ENCODE results near the gene CCDC88C.
A peak's percentile ranks its signal among the peaks of the same experiment; 100 is the strongest.

Gene CCDC88C

DNA sequence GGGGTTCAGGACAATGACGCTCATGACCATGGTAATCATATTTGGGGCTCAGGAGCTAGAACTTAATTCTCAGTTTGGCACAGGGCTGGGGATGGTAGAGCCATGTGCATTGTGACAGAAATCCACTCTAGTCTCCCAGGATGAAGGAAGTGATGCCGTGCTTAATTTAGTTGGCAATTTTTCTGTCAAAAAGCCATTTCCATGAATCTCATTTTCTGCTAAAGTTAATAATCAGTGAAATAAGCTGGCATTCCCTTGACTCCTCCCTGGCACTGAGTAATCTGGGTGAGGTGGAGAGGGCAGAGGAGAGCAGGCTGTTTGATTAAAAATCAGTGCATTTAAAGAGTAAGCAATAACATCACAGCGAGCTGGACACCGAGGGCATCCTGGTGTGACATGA lies 128.2 kb downstream of the CCDC88C start:
- DNase-seq (ENCODE audit: low read depth, low spot score) = no peak

DNA sequence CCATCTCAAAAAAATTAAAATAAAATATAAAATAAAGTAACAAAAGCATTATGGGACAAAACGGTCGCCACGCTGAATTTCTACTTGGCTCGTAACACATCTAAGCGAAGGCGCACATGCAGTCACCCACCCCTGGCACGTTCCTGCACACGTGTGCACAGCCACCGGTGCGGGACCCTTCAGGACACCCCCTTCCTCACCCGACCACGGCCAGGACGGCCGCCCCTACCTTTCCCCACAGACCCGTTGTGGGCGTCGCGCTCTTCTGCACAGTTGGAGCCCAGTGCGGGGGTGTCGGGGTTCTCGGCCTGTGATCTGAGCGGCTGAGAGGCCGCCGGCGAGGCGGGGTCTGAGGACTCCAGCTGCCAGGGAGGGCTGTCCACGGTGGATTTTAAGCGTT lies 128.7 kb downstream of the CCDC88C start:
- no peak for DNase-seq (ENCODE audit: low read depth, low spot score)

DNA sequence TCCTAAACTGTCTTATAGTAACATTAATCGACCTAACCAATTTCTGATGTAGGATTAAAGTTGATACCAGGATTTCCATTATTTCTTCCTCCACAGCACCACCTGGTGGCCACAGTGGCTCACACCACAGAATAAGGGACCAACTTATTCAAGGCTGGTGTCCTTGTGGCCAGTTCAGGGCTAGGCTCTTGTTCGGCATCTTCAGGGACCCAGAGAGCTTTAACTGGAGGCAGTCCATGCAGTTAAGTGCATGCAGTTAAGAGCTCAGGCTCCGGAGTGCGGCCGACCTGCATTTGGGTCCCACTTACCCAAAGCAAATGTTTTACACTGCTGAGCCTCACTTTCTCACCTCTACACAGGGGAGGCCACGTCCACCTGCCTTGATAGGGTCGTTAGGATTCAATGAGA lies 131.1 kb downstream of the CCDC88C start:
- peak; percentile 83 for DNase-seq (ENCODE audit: low read depth, low spot score)

DNA sequence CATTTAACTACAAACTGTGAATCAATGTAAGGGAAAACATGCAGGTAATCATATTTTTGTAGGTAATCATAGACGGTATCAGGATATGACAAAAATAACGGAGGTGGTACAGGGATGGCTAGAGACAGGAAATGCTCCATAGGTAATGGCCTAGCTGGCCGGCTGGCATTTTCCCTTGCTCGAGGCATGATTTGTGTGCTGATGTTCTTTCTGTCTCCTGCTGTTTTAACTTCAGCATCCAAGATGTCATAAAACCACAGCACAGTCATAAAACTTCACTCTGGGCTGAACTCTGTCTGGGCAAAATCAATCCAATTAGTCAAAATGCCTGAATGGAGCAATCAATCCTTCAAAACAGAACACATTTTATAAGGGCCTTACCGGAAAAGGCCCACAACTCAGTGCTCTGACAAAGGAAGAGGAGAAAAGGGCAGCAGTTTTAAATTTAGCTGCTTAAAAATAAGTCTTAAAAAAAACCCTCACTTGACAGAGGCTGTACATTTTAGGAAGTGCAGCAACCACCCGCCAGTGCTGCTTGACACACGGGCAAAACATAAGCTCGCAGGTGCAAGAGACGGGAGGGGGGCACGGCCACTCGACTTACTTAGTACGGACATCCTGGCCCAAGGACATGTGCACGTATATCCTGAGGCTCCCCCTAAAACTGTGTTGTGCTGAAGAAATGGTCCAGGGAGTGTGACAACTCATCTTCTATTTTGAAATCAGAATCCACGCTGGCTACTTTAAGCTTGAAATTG lies 132.7 kb downstream of the CCDC88C start:
- DNase-seq (ENCODE audit: low read depth, low spot score) = no peak

DNA sequence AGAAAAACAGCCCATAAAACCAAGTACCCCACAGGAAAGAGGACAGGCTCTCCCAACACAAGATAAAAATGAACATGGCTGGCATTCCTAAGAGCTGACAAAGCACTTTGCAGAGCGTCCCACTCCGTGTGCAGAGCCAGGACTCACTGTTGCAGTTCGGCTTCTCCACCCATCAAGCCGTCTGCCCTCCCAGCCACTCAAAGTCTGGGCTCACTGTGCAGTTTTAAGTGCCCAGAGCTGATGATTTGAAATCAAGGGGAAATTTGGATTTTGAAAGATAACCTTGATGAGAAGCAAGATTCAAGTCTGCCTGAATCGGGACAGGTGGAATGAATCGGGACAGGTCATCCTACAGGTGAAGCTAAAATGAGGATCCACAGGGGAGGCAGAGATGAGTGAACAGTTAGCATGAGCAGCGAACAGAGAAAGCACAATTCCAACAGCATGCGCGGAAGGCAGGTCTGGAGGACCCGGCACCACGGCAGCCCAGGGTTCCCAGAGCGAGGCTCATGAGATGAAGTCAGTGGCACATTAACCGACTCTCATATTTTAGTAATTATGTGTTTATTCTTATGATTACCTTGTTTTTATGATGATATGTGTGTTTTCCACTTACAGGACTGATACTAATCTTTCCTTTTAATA lies 133.4 kb downstream of the CCDC88C start:
- DNase-seq (ENCODE audit: low read depth, low spot score) = peak; percentile 81

DNA sequence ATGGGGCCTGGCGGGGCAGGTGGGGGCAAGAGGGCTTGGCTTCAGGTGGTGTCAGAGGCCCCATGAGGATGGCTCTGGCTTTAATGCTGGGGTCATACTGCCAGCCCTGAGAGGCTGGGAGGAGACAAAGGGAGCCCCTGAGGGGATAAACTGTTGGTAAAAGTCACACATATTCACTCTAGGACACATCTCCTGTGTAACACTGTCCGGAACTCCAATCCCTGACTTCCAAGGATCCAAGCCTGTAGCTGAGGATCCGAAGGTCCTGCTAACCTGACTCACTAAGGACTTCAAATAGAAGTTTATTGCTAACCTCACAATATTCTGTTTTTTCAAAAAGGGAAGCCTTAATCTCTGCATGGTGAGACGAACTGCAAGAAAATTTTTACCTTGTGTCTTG lies 134.0 kb downstream of the CCDC88C start:
- DNase-seq (ENCODE audit: low read depth, low spot score) = no peak

DNA sequence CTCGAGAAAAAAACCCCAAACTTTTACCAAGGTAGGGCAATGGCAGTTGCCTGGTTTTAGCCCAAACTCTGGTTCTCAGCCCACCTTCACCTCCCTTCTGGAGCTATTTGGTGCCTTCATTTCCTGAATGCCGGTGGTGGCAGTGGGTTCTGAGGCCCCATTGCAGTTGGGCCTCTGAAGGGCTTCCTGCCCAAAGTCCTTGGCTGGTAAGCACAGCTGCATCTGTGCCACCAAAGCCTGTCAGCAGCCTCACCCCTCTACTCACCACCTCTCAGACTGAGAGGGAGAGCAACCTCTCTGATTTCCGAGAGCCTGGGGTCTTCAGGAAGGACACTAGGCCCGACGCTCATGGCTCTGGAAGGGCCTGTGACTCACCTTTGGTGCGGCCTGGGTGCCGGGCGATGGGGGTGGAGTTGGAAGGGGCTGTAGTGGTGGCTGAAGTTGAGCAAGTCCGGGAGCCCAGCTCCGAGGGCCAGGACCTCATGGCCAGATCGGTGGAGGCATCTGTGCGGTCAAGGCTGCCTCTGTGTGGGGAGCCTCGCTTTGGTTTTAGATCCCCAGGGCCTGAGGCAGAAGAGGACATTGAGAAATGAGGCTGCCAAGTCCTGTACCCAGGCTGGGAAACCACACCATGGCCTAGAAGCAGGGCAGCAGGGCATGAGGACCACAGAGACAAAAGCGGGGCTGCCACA lies 134.5 kb downstream of the CCDC88C start:
- DNase-seq (ENCODE audit: low read depth, low spot score) = no peak

DNA sequence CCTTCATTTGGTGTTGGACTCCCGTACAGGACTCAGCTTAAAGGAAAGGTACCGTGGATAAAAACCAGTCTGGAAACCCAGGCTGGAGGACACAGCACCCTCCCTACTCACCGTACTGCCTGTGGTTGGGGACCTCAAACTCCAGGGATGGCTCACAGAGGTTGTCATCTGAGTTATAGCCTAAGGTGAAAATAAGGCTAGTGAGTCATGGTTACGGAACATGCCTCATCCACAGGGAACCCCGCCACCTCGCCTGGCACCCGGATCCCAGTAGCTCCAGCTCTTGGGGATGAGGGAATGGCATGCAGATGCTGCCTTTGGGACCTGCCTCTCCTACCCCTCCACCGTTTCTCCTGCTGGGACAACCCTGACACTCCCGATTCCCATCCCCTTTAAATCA lies 136.3 kb downstream of the CCDC88C start:
- no peak for DNase-seq (ENCODE audit: low read depth, low spot score)

DNA sequence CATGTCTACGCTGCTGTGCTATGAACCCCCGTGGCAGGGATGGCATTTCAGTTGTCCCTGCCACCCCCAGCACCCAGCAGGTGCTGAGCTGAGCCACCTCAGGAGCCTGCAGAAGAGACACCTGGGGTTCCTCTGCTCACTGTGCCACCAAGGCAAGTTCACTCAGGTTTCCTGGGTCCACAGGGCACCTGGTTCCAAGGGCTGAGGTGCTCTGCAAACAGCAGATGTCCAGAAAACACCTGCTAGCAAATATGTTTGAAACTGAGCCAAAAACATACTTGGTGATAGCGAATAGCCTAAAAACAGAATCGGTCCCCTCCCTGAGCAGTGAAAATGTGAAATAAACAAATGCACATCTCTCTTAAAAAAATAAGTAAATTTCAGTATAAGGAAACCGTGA lies 137.5 kb downstream of the CCDC88C start:
- DNase-seq (ENCODE audit: low read depth, low spot score) = no peak

DNA sequence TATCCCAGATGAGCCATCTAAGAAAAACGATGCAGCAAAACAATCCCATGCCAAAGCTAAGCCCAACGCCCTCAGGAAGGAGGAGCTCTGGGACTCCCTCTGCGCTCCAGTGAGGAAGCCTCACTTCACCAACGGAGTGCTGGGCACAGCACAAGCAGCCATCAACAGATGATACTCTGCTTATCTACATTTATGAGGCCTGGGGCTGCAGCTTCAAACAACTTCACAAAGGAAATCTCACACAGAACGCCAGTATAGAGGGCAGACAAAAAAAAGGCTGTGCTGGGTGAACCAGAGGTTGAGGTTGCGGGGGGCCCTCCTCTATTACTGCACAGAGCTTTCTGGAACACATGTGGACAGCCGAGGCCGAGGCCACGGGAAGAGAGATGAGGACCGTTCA lies 138.3 kb downstream of the CCDC88C start:
- no peak for DNase-seq (ENCODE audit: low read depth, low spot score)

DNA sequence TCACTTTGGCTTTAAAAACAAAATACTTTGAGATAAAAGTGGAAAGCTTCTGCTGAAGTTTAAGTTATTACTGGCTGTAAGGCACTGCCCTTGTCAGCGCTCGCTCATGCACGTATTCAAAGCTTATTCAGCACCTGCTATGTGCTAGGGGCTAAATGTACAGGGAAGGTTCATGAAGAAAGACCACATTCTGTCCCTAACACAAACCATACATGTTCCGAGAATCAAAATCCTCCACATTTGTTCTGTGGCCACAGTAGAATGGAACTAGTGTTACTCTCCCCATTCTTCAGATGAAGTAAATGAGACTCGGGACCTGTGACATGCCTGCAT lies 139.3 kb downstream of the CCDC88C start:
- no peak for DNase-seq (ENCODE audit: low read depth, low spot score)

DNA sequence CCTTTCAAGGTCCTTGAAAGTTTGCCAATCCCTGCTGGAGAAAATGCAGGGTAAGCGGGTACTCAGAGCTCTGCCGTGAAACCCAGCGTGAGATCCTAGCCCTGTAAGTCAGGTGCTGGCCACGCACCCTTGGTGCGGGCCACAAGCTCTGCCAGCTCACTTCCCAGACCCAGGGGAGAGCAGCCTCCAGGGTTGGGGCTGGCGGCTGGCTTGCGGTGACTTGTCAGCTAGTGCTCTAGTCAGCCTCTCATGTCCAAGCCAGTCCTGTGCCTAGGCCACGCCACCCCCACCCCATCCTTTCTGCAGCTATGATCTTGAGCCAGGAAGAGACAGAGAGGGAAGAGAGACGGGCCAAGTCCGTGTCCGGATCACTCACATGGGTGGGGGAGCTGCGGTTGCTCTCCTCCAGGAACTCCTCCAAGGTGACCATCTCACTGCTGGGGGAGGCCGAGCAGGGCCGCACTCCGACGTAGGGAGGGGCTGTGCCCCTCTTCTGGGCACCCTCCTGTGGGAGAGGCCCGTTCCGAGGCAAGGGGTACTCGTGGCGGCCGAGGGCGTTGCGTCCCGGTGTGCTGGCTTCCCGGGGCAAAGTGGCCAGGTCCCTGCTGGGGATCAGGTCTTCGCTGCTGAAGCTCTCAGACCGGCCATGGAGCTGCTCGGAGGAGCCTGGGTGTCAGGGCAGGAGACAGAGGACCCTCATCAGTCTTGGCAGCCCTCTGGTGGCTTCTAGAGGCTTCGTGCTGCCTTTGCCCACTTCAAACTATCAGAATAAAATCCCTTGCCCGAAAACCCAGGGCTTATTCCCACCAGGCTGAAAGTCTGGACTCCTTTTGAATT lies 139.9 kb downstream of the CCDC88C start:
- DNase-seq (ENCODE audit: low read depth, low spot score) = no peak

DNA sequence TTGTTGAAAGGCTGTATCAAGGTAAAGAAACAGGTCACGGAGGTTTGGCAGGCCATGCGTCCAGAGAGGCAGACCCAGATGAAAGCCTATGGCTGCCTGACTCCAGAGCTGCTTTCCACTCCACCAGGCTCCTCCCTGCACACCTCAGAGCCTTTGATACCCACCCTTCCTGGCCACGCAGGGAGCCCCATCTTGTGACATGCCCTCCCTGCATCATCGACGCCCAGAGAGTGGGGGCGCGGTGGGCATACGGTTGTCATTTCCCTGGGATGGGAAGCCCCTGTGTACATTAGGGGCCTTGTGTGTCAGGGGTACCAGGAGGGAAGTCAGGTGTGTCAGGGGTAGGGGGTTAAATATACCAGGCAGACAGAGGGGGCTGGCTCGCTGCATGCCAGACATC lies 142.8 kb downstream of the CCDC88C start:
- no peak for DNase-seq (ENCODE audit: low read depth, low spot score)

DNA sequence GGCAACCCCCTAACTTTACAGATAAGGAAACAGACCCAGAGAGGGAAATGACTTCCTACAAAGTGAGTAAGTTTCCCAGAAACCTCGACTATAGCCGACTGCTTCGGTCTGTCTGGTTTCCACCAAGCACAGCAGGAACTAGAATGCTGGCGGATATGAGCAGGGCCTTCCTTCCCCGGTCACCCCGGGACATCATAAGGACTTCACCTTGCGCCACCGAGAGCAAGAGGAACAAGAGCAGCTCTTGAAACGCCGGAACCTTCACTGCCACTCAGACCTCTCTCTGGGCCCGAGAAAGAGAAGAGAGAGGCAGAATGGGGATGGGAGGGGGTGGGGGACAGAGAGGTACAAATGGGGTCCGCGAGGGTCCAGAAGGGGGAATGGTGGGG lies 143.7 kb downstream of the CCDC88C start:
- no peak for DNase-seq (ENCODE audit: low read depth, low spot score)

DNA sequence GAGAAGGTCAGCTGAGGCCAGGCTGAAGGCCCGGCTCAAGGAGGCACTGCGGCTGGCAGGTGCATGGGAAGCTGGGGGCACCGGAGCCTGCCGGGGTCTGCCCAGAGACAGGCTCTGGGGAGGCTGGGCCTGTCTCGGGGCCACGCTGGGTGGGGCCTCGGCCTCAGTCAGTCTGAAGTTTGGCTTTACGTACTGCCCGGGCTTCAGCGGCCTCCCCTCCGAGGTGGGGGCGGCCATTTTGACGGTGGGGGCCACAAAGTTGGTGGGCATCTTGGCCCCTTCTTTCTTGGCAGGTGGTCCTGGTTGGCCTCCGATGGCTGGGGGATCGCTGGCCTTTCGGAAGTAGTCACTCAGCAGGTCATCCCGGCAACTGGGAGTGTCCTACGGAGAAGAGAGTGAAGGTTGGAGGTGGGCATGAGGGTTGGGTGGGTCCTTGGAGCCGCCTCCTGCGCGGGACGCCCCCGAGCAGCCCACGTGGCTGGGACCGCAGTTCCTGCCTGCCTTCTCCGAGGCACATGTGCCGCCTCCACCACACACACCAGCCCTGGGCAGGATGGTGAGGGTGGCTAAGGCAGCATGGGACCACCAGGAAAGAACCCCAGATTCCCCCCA lies 144.2 kb downstream of the CCDC88C start:
- DNase-seq (ENCODE audit: low read depth, low spot score) = no peak

DNA sequence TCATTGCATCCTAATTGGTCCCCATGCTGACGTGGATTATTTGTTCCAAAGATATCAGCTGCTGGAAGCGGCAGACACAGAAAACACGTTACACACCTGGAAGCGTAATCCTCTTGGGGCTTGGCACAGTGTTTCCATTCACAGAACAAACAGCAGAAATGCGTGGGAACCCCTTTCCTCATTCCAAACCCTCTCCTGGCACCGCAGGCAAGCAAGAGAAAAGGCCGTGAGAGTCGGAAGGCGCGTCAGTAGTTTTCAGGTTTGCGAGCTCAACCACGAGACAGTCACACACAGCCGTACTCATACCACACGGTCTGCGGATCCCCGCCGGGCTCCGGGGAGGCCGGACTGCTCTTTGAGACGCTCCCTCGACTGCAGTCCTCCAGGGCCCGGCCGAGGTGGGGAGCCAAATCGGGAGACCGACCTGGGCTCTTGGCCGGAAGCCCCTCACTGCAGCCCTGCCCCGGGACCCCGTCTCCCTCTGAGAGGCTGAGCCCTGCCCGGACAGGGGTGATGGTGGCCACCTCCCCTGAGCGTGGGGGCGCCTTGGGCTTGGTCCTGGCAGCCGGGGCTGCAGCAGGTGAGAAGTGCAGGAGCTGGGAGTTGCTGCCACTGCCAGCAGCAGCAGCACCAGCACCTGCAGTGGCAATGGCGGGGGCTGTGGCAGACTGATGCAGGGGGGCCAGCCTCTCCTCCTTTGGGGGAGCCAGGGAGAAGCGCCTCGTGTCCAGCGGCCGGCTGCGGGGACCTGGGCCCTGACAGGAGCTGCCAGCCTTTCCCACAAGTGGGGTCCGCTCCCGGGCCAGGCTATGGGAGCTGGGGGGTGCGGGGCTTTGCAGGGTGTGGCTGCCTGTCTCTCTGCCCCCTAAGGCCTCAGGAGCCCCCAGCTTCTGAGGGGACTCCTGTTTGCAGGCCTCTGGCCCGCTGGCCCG lies 145.0 kb downstream of the CCDC88C start:
- no peak for DNase-seq (ENCODE audit: low read depth, low spot score)

DNA sequence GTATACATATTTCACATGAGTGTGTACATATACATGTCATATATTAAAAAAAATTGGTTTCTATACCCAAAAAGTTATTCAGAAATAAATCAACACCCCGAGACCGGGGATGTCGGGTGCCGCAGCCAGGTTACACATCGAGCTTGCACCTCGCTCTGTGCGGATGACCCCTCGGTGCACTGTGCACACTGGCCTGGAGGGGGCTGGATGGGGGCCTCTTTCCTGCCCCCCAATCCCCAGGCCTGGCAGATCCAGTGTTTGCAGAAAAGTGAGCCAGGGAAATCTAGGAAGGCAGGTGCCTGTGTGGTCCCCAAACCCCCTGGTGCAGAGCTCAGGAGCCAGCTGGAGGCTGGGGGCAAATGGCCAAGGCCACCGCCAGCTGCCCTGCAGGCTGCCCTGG lies 146.0 kb downstream of the CCDC88C start:
- no peak for DNase-seq (ENCODE audit: low read depth, low spot score)

DNA sequence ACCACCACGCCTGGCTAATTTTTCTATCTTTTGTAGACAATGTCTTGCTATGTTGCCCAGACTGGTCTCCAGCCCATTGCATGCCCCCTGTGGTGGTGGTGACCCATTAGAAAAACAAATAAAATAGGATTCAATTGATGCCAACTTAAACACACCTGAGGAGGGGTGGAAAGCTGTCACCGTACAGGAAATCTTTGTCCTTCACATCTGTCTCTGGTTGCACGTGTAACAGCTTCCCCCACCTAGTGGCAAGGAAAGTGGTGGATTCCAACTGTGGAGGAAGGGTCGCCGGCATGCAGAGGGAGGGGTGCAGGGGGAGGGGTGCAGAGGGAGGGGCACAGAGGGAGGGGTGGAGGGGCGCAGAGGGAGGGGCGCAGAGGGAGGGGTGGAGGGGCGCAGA lies 147.0 kb downstream of the CCDC88C start:
- DNase-seq (ENCODE audit: low read depth, low spot score) = no peak

DNA sequence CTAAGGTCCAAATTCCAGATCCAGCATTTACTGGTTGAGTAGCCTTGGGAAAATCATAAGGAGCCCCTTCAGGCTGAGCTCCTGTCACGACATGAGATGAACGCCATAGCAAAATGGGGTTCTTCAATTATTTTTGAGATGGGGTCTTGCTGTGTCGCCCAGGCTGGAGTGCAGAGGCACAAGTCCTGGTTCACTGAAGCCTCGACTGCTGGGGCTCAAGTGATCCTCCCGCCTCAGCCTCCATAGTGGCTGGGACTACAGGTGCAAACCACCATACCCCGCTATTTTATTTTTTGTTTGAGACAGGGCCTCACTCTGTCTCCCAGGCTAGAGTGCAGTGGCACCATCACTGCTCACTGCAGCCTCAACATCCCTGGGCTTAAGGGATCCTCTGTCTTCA lies 147.4 kb downstream of the CCDC88C start:
- no peak for DNase-seq (ENCODE audit: low read depth, low spot score)

DNA sequence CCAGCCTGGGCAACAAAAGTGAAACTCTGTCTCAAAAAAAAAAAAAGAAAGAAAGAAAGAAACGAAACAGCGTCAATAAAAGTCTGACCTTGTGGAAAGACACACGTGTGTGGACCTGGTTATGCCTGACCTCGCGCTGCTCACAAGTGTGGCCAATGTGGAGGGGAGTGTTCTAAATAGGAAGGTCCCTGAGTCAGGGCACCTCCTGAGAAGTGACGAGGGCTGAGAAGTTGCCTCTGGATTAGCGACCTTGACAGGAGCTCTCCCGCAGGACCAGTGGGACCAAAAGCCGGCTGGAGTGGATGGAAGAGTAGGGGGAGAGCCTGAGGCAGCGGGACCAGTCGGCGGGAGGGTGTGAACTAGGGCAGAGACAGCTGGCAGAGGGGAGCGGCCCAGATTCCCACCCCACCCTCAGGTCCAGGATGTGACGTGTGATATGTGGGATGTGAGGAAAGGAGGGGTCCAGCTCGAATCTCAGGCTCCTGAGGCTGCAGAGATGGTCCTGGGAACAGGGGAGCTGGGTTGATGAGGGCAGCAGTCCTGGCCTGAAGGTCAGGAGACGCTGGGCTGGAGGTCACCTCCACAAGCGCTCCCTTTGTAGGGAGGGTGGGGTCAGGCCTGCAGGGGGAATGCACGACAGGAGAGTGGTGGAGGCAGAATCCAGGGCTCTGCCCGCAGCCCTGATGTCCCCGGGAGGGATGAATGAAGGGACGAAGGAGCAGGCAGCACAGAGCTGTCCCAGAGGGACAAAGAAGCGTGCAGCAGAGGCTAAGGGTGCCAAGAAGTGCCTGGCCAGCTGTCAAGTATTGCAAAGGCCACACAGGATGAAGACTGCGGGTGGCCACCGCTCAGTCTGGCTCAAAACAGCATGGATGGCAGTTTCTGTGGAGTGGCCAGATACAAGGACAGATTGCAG lies 148.3 kb downstream of the CCDC88C start:
- DNase-seq (ENCODE audit: low read depth, low spot score) = peak; percentile 51

Data from astrocyte of the hippocampus (primary cell).